GM18519 (cell line): ENCODE measurements around the gene ALPP.
"Not testable (repeated sequence)": the region's sequence is repeated elsewhere in the genome, so short reads cannot be mapped to it uniquely, and the experiment has no call there.

Experiments
- ATAC-seq: cut with Tn5 transposase; IDR thresholded peaks from one replicate; pipeline ENCODE4 v1.9.1; 2021; ENCODE audit warnings: mild to moderate bottlenecking, moderate library complexity; ENCODE audit not compliant: unreplicated experiment, low FRiP score

Gene ALPP

GRCh38 chr2:232379610-232380590, 1.3 kb downstream of the ALPP start:
- ATAC-seq, result not testable (repeated sequence)

GRCh38 chr2:232381204-232382031, 2.9 kb downstream of the ALPP start:
- ATAC-seq, result not testable (repeated sequence)

- ATAC-seq, result no peak
These were observed 4.0 kb downstream of the ALPP start for GRCh38 chr2:232382331-232383225.

GRCh38 chr2:232384466-232384865, 5.9 kb downstream of the ALPP start:
- no peak for ATAC-seq

- ATAC-seq, result not testable (repeated sequence)
These were observed 6.5 kb downstream of the ALPP start for GRCh38 chr2:232385058-232385457.

GRCh38 chr2:232385660-232386489, 7.3 kb downstream of the ALPP start:
- ATAC-seq, result no peak

- no peak for ATAC-seq
These were observed 7.9 kb downstream of the ALPP start for GRCh38 chr2:232386490-232386739.

- no peak for ATAC-seq
These were observed 8.3 kb downstream of the ALPP start for GRCh38 chr2:232386740-232387450.

- no peak for ATAC-seq
These were observed 9.1 kb downstream of the ALPP start for GRCh38 chr2:232387451-232388171.

GRCh38 chr2:232388324-232388891, 9.9 kb downstream of the ALPP start:
- ATAC-seq, result no peak

GRCh38 chr2:232389327-232389726, 10.8 kb downstream of the ALPP start:
- no peak for ATAC-seq

GRCh38 chr2:232390661-232391060, 12.1 kb downstream of the ALPP start:
- ATAC-seq, result no peak

- no peak for ATAC-seq
These were observed 15.0 kb downstream of the ALPP start for GRCh38 chr2:232393556-232393955.

GRCh38 chr2:232394431-232394830, 15.9 kb downstream of the ALPP start:
- ATAC-seq, result not testable (repeated sequence)

- ATAC-seq, result no peak
These were observed 17.0 kb downstream of the ALPP start for GRCh38 chr2:232395586-232395985.

GRCh38 chr2:232396683-232397082, 18.1 kb downstream of the ALPP start:
- ATAC-seq, result no peak

- no peak for ATAC-seq
These were observed 19.9 kb downstream of the ALPP start for GRCh38 chr2:232398293-232399034.
